GM12892 (cell line): ENCODE measurements around the gene DCK.

ENCODE experiments used
- POLR2A ChIP-seq: IDR thresholded peaks from 2 replicates; pipeline ENCODE4 v1.6.1; 2011; ENCODE audit warnings: low read depth, low read length, control low read depth
- POLR2AphosphoS5 ChIP-seq: IDR thresholded peaks from 2 replicates; pipeline ENCODE4 v1.6.1; 2011; ENCODE audit warnings: low read depth, low read length, control low read depth

- TF ChIP-seq POLR2A (no peak), POLR2AphosphoS5 (no peak)
Observed at GRCh38 chr4:70991596-70991995, 1.9 kb upstream of the DCK start.
